NCI-H82 (cell line): ENCODE measurements around the gene UBP1.
"Not testable (repeated sequence)": the region's sequence is repeated elsewhere in the genome, so short reads cannot be mapped to it uniquely, and the experiment has no call there.

ENCODE experiments used
- DNase-seq: peaks from one replicate; lab custom pipeline; 2025; lab: John Stamatoyannopoulos, UW

Gene UBP1

DNA sequence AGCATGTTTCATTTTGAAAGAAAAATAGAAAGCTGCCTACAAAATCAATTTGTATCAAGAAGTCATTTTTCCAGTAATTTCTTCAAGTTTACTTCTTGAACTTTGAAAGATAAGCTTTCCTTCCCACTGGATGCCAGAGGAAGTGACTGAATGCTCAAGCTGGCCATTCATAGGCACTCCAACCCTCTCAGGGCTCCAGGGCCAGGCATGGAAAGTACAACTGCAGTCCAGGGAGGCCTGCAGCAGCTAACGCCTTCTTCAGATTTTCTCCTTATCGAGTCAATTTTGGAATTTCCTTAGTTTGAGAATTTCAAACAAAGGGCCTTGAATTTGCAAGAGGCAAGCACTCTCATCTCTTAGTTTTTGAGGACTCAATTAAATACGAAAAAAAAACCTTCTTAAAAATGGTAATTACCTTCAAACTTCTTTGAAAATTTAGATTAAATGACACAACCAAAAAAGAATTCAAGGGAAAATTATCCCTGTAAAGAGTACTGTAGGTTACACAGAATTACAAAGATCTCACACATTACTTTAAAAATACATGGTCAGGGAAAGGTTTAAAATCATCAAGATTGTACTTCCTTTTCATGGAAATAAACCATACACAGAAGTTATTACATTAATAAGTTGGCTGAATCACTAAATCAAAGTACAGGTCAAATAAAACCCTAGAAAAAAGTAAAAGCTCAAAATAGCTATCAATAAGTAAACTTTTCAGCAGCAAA lies 2.5 kb downstream of the UBP1 start:
- DNase-seq, result peak; percentile 52

DNA sequence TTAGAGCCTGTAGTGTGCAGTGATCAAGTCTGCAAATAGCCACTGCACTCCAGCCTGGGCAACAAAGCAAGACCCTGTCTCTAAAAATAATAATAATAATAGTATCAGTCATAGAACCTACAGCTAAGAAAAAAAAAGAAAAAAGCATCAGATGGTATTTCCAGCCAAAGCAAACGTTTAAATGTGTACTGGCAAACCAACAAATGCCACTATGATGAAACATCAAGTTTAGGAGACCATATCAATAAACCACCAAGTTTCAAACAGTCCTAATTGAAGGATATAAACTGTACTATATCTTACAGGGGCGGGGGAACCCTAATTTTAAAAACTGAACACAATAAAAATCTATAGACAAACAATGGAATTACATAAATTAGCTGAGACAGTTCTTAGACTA lies 6.4 kb downstream of the UBP1 start:
- DNase-seq, result no peak

DNA sequence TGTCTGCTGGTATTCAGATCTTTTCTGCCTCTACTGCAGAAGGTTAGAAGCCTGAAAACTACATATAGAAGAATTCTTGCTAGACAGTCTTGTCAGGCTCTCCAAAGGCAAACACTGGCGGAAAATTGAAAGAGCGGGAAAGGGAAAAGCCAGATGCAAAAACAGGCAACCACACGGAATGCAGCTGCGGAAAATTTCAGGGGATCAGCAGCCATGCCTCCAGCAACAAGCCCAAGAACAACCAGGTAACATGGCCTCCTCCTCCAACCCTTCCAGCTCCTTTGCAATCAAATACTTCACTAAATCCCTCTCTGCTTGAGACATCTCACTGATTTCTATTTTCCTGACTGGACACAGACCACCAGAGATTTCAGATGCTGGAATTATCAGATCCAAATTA lies 9.6 kb downstream of the UBP1 start:
- DNase-seq, result no peak

DNA sequence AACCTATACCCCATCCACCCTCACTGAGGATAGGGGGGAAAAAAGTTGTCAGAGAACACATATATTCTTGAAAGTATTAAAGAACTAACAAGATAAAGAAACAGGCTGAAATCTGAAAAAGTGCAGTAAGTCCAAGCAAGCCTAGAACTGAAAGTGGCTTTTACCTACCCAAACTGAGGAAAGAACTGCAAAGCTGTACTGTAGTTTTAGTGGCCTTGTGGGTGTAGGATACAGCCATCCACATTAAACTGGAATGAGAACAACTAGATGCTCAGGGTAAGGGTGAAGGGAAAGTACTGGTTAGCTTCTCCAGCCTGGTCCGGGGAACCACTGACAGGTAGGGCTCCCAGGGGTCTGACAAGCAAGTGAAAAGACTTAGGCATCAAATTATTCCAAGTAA lies 10.1 kb downstream of the UBP1 start:
- DNase-seq, result no peak

DNA sequence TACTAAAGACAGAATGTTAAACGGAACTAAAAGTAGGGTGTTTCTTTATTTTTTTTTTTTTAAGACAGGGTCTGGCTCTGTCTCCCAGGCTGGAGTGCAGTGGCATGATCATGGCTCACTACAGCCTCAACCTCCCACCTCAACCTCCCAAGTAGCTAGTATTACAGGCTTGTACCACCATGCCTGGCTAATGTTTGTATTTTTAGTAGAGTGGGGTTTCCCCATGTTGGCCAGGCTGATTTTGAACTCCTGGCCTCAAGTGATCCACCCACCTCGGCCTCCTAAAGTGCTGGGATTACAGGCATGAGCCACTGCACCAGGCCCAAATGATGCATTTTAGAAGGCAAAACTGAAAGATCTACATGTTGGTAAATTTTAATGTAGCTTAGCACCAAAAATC lies 10.9 kb downstream of the UBP1 start:
- DNase-seq, result not testable (repeated sequence)

DNA sequence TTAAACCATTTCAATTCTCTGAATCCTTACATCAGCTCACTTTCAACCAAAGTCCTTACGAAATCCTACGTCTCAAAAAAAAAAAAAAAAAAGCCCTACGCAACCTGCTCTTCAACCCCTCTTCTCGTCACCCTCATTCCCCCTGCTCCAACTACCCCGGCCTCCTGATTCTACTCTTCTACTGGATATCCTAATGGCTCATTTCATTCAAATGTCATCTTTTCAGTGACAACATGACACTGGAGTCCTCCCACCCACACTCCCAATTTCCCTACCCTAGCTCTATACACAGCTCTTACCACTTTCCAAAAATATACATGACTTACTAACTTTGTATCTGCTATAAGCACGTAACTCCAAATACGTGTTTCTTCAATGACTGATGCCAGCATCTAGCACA lies 11.5 kb downstream of the UBP1 start:
- DNase-seq, result no peak

DNA sequence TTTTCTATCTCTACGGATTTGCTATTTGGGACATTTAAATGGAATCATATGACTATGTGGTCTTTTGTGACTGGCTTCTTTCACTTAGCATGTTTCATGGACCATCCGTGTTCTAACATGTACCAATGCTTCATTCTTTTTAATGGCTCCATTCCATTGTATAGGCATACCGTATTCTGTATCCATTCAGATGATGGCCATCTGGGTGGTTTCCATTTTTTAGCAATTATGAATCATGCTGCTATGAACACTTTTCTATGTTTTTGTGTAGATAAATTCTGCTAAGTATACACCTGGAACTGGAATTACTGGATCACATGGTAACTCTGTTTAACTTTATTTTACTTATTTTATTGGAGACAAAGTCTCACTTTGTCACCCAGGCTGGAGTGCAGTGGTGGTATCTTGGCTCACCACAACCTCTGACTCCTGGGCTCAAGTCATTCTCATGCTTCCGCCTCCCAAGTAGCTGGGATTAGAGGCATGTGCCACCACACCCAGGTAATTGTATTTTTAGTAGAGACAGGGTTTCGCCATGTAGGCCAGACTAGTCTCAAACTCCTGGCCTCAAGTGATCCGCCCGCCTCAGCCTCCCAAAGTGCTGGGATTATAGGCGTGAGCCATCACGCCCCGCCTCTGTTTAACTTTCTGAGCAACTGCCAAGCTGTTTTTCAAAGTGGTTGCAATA lies 13.4 kb downstream of the UBP1 start:
- DNase-seq, result no peak

DNA sequence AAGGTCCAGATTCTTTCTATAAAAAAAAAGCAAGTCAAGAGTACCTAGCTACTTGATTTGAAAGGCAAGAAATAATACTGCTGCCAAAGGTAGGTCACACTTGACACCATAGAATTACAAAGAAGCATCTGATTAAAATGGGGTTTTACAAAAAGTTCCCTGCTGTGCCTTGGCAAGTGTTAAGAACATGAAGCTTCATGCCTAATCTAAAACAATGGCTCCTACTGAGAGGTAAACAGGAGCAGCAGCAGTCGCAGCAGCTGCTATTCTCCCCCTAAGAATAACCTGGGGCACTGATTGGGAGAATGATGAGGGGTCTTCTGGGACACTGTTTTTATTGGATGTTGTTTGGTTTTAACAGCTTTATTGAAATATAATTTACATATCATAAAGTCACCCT lies 14.1 kb downstream of the UBP1 start:
- no peak for DNase-seq

DNA sequence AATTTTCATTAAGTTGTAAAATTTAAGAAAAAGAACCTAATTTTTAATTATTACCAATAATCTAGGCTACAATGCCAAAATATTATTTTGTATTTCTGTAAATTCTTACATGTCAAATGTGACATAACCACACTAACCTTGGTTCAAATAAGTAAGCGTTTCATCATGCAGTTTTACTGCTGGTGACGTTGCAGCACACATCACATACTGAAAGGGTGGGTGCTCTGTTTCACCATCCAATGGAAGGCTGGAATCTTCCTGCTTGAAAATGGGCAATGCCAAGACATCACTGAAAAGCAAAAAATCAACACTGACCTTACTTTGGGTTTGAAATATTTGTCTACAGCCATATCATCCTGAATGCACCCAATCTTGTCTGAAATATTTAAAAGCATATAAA lies 14.8 kb downstream of the UBP1 start:
- no peak for DNase-seq

DNA sequence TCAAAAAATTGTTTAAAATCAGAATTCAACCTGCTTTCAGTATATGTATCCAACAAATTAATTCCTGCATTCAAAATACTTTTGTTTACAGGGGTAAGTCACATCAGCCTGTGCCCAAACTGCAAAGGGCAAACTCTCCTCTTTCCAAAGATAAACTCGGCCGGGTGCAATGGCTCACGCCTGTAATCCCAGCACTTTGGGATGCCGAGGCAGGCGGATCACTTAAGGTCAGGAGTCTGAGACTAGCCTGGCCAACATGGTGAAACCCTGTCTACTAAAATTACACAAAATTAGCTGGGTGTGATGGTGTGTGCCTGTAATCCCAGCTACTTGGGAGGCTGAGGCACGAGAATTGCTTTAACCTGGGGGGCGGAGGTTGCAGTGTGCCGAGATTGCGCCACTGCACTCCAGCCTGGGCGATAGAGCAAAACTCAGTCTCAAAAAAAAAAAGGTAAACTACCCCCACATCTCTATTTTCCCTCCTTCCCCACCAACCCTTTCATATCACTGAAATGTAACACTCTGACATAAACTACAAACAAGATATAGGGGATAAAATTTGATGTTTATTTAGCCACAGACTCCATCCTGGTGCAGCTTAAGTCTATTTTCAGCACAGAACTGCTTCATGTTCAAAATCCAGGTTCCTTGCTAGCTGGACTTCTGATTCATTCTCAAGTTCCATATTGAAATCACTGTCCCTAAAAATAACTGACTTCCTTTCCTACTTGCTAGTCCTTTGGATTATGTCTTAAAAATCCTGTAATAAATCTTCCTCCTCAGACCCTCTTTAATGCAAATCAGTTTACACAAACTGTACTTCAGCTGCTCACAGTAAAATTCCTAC lies 15.4 kb downstream of the UBP1 start:
- no peak for DNase-seq

DNA sequence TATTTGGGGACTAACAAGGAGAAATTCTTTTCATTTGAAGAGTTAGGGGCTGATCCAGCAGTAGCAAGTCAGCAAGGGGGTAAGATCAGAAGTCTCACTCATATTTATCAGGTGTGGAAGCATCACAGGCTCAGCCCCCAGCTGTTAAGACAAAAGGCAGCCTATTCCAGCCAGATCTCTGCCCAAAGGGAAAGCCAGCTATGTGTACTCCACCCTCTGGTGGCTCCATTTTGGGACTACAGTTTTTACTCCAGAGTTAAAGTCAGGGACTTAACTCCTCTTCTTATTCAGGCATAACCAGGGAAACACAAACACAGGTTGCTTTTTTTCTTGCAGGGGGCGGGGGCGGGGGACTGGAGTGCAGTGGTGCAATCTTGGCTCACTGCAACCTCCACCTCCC lies 19.2 kb downstream of the UBP1 start:
- DNase-seq, result no peak

DNA sequence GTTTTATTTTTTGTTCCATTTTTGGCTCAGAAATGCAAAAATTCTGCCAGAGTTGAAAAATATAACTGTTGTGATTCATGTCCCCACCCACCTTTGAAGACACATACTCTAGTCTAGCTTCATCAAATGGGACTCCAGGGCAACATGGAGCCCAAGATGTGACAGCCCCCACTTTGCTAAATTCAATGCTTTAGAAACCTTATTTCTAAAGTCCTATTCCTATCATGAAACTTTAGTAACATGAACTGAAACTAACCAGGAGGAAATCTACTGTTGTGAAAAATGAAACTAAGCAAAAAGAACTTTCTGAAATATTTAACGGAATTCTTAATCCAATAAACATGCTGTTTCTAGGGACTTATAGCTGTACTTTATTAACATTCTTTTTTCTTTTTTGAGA lies 20.3 kb downstream of the UBP1 start:
- no peak for DNase-seq

DNA sequence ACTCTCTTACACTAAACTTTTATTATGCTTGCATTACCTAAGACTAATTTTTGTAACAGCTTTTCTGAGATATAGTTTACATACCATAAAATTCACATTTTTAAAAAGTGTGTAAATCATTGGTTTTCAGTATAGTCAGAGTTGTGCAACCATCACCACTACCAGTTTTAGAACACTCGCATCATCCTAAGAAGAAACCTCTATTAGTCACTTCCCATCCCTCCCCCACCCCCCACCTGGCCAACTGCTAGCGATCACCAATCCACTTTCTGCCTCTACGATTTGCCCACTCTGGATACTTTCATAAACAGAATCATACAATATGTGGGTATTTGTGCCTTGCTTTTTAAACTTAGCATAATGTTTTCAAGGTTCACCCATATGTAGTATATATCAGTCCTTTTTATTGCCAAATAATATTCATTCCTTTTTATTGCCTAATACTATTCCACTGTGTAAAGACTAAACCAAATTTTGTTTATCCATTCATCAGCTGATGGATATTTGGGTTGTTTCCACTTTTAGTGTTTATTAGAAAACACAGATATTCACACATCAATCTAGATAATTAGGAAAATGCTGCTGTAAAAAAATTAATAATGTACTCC lies 23.0 kb downstream of the UBP1 start:
- DNase-seq, result no peak

DNA sequence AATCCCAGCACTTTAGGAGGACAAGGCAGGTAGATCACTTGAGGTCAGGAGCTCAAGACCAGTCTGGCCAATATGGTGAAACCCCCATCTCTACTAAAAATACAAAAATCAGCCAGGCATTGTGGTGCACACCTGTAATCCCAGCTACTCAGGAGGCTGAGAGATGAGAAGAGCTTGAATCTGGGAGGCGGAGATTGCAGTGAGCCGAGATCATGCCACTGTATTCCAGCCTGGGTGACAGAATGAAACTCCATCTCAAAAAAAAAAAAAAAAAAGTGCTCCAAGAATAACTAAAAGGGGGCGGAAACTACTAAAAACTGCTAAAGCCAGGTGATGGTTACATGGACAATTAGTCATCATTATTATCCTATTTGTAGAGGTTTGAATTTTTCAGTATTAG lies 29.4 kb downstream of the UBP1 start:
- not testable (repeated sequence) for DNase-seq

DNA sequence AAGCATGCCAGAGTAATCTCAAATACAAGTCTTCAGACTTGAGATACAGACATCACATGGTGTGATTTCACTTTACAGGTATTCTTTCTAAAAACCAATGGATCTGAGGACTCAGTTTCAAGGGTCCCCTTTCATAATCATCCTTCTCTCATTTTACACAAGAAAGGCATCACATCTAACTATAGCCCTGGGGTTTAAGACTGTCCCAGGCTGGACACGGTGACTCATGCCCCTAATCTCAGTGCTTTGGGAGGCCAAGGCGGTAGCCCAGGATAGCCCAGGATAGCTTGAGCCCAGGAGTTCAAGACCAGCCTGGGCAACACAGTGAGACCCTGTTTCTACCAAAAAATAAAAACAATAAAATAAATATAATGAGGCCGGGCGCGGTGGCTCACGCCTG lies 36.4 kb downstream of the UBP1 start:
- no peak for DNase-seq

DNA sequence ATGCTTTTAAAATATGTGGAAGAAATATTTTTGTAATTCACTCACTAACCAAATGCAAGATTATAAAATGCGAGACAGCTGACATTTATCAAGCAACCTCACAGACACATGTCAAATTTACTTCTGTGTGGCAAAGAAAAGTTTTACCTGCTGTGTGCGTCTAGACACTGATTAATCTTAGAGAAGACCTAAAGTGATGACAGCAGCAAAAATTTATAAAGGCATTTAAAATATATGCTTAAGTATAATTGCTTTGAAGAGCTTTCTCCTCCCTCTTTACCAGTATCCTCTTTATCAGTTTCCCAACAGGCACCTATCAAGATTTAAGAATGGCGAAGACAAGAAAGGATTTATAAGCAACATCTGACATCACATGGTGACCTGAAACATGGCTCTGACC lies 37.3 kb downstream of the UBP1 start:
- no peak for DNase-seq

DNA sequence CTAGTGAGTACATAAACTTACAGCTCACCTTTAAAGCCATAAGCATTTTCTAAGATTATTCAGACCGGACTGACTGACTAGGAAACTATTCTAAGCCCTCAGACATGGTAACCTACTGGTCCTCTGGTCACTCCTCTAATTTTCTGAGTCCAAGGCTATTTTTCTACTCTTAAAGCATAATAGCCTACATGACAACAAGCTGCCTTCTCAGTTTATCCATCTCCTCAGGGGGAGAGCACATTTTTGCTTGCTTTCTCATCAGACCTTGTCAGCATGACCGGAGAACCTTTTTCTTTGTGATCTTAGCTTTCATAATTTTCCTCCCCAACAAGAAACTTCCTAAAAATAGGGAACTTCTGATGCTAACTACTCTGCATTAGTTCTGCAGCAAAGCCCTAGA lies 38.4 kb downstream of the UBP1 start:
- DNase-seq, result no peak

DNA sequence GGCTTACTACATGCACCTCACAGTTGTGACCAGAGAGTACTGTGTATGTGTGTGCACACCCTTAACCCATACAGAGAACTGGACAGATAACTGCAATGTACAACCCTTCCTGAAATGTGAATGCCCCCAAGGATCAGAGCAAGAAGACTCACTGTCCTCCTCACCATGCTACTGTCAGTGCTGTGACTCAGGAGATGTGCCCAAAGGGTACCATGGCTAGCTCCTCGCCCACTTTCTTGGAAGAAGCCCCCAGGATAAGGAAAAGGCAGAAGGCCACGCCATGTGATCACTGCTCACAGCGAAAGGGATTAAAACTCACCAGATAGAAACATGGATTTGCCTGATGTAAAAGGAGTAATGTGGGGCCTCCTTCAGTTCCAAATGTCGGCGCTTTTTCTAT lies 41.8 kb downstream of the UBP1 start:
- no peak for DNase-seq

DNA sequence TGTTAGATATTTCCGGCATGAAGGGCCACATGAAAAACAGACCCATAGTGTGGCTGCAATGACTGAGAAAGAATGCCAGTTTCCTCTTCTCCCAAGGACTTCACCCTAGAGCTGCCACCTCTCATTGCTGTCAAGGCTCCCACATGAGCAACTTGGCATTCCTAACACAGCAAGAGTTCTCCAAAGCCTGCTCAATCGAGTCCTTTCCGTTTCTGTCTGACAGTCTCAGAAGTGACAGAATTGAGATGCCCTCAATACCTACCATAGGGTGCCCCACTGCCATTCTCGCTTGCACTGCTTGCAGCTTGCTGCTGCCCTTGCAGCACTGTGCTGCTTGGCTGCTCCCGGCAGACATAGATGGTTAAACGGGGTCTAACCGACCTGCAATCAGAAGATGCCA lies 44.3 kb downstream of the UBP1 start:
- no peak for DNase-seq

DNA sequence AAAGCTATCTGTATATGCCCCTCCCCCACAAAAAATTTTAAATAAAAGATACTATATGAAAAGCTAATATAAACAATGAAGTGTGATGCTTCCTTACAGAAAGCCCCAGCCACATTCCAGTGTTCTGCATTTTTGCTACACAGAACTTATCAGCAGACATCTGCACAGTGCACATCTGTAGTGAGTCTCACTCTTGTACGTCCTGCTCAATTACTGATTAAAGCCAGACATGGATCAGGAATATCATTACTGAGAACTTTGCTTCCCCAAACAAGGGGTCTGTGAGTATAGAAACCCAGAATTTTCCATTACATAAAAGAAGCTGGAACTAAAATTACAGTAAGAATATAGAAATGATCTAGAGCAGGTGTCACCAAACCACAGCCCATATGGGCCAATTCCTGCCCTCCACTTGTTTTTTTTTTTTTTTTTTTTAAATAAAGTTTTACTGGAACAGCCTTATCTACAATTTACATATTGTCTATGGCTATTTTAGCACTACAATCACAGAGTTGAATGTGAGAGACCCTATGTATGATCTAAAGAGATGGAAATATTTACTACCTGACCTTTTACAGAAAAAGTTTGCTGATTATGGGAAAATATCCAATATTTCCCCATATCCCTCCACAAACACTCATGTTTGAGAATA lies 45.7 kb downstream of the UBP1 start:
- DNase-seq, result peak; percentile 35

DNA sequence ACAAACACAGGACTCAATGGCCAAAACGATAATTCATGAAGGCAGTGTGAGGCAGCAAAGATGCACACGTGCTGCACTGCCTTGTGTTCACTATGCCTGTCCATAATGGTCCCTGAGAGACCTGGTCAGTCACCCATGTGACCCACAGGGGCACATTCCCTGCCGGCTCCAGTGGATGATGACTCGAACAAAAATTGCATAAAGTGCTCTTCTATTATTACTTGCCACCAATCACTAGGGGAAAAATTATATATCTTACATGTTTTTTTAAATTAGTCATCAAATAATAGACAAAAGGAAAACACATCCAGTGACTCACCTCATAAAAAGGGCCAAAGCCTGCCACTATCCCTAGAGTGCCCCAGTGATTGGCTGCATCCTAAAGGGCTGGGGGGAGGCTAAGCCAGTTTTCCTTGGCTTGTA lies 47.5 kb downstream of the UBP1 start:
- DNase-seq, result no peak

DNA sequence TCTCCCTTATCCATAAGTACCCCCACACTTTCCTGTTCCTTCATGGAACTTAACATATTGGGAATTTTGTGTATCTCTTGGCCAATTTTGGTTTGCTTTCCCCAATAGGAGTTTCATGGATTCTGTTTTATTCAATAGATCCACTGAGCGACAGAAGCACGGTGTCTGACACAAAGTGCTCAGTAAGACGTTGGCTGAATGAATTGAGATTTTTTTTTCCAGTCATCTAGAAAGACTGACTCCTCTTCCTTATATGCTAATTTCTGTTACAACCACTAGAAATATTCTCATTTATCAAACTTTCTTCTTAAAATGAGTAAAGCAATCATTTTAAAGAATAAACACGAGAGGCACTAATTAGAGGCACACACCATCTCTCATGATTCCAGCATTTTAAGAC lies 48.1 kb downstream of the UBP1 start:
- no peak for DNase-seq
